Activated CD4-positive, alpha-beta T cell treated with anti-CD3 and anti-CD28 coated beads, Interleukin-2, Interleukin-4, amounts not matched to agents 100 ng/mL and 50 ng/mL, durations not matched to agents 16 hours and 8 hours (primary cell): ENCODE results near the gene SAMD8.
"Not testable (repeated sequence)": the region's sequence is repeated elsewhere in the genome, so short reads cannot be mapped to it uniquely, and the experiment has no call there.

Experiments
- DNase-seq: peaks from one replicate; pipeline ENCODE4 v3.0.0-alpha.2; 2020; ENCODE audit warnings: low spot score

The SAMD8 gene

DNA sequence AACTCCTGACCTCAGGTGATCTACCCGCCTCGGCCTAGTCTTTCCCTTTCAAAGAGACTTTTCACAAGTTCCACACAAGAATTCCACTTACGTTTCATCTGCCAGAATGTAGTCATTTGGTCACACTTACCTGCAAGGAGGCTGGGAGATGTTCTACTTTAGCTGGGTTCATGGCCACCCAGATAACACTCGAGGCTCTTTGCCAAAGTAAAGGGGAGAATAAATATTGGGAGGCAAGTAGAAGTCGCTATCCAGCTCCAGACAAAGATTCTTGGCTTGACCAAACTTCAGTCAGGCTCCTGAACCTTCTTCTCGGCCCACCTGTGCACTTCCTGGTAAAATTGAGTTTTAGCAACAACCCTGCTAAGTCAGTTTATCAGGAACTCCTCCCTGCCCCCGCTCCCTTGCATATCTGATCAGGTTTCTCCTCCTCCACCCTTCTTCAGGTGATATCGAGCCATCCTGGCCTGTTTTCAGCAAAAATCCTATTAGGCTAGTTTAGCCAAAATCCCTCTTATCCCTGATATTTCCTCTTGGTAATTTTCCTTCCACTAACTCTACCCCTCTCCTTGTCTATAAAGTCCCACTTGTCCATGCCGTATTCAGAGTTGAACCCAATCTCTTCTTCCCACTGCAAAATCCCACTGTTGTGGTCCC, 25.1 kb upstream of the SAMD8 start:
- DNase-seq, result no peak

DNA sequence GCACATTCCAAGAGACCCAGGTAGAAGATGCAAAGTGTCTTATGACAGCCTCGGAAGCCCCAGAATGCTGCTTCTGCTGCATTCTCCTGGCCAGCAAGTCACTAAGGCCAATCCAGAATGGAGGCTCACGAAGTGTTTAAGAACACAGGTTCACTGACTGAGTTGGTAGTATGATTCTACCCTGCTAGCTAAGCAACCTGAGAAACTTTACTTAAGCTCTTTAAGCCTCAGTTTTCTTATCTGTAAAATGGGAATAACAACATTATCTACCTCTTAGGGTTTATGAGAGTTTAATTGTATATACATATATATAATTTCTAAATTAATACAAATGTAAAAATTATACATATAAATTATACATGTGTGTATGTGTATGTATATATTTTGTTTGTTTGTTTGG, 22.8 kb upstream of the SAMD8 start:
- no peak for DNase-seq

DNA sequence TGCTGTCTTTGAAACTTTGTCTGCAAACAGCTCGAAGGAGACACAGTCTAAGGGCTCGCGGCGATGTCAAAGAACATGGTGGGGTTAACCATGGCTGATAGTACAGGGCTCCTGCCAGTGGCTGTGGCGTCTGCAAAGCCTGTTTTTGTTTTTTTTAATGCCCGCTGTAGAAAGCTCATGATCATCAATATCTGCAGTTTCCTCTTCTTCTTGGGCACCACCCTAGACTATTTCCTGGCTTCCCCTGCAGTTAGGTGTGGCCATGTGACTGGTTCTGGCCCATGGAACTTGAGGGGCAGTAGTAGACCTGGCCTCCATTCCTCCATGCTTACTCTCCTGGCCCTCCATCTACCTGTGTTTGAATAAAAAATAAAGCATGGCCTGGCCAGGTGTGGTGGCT, 21.8 kb upstream of the SAMD8 start:
- no peak for DNase-seq

DNA sequence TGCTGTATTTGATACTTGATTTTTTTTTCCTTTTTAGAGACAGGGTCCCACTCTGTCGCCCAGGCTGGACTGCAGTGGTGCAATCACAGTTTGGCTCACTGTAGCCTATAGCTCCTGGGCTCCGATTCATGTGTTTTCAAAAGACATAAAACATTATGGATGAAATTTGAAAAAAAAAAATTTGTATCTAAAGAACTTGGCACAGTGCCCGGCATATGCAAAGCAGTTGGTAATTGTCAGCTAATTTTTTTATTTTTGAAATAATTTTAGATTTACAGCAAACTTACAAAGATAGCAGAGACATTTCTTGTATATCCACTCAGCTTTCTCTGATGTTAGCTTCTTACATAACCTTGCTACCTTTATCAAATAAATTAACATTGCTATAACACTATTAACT, 20.3 kb upstream of the SAMD8 start:
- no peak for DNase-seq

DNA sequence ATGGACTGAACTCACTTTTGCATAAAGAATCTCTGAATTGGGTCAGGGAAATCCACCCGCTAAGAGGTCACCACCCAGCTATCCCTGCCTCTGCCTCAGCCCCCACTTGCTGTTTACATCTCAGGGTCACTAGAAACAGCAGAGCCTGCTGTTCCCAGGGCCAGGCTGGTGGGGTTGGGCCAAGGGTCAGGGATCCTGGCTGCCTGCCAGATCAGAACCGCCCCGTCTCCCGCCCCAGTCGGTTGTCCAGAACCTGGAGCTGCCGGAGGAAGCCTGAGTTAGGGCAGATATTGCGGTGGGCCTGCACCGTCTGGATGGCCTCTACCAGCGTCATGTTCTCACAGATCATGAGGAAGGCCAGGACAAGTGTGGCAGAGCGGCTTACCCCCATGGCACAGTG, 17.0 kb upstream of the SAMD8 start:
- DNase-seq, result no peak

DNA sequence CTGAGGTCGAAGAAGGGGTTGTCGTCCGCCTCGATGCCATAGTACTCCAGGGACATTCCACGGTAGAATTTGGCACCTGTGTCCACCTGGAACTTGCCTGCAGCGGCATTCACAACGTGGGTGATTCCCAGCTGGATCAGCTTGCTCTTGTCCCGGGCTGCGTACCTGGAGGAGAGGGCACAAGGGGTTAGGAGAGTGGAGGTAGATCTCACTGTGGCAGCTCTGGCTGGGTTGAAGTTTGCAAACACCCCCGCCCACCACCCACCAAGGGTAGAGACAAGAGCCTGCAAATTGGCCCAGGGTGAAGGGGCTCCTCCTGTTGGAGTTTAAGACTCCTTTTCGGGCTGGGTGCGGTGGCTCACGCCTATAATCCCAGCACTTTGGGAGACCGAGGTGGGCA, 15.8 kb upstream of the SAMD8 start:
- no peak for DNase-seq

DNA sequence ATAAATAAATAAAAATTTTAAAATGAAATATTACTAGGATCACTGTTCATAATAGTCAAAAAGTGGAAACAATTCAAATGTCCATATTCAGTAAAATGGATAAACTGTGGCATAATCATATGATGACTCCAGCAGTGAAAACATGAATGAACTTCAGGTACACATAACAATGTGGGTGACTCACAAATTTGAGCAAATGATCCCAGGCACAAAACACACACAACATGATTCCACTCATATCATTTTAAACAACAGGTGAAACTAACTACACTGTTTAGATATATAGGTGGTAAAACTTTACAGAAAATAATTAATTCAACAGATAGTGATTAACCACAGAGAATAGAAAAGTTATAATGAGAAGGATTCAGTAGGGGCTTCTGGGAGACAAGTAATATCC, 14.7 kb upstream of the SAMD8 start:
- no peak for DNase-seq

DNA sequence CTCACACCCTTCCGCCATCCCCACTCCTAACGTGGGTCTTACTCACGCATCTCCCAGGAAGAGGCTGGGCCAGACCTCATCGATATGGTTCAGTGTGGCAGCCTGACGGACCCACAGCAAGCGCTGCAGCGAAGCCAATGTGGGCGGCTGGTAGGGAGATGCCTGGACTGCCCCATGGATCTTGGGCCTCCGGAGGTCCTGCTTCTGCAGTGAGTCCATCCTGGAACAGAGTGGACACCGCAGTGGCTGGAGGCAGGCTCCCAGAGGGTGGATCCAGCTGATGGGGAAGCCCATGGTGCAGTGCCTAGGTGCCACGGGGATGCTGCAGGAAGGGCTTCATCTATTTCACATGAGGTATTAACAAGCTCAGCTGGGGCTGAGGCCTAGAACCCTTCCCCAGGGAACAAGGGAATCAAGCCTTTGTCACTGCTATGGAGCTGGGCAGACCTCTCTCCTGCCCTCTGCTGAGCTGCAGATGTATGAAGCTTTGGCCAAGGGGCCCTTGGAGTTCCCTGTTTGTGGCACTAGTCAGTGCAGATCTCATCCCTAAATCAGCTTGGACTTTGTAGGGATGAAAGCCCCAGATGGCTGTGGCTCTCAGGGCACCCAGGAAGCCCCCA, 13.7 kb upstream of the SAMD8 start:
- DNase-seq, result no peak

DNA sequence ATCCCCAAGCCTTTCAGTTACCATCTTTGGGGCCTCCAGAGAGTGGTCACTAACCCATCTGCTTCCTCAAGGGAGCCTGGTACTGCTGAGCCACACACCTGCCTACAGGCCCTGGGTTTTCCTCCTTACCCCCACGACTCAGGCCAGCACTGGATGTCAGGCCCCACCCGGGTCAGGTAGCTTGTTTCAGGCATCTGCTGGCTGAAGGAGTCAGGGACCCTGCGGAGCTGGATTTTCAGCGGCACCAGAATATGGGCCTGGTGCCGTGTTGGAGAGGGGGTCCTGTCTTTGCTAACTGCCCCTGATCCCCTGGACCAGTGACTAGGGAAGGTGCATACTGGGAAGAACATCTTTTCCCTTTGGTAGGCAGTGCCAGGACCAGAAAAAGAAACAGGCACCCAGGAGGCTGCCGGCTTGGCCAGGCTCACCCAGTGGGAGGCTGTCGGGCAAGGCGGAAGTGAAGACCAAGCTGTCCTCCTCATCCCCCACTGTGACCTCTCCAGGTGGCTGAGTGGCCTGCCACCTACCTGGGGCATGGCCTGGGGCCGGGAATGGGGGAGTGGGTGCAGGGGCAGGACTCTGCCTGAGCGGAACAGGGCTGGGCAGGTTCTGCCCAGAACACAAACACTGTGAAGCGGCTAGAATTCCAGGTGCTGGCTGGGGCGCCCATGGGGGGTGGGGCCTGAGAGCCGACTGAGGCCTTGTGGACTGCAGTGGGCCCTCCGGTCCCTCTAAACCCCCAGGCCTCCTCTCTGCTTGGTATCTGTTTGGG, 12.4 kb upstream of the SAMD8 start:
- DNase-seq, result no peak

DNA sequence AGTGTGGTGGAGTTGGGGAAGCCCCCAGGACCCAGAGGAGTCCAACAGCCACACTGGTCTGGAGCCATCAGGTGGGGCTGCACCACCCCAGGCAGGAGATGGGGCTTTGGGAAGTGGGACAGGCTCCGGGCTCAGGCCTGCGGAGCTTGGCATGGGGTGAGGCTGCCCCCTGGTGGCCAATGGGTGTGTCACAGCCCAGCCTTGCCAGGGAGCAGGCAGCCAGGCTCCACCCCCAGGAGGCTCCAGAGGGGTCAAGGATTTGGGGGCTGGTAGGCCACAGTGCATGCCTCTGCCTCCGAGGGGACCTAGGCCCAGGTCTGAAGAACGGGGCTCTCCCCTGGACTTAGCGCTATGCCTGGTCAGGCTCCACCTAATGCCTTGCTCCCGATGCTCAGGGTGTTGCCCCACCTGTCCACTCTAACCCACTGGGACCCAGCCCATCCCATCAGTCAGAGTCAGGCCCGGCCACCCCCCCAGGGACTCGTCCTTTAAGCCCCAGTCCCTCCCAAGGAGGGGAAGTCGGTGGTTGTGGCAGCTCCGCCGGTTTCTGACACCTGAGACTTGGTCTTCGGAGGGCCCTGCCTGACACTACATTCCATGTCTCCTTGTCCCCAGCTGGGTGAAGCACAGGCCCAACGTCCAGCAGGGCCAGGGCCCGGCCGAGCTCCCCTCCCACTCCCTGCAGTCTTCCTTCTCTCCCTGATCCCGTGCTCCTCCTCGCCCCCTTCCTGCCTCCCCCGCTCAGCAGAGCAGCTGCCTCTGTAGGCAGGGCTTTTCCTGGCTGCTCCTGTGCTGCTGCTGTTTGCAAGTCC, 11.3 kb upstream of the SAMD8 start:
- peak; percentile 79 for DNase-seq

DNA sequence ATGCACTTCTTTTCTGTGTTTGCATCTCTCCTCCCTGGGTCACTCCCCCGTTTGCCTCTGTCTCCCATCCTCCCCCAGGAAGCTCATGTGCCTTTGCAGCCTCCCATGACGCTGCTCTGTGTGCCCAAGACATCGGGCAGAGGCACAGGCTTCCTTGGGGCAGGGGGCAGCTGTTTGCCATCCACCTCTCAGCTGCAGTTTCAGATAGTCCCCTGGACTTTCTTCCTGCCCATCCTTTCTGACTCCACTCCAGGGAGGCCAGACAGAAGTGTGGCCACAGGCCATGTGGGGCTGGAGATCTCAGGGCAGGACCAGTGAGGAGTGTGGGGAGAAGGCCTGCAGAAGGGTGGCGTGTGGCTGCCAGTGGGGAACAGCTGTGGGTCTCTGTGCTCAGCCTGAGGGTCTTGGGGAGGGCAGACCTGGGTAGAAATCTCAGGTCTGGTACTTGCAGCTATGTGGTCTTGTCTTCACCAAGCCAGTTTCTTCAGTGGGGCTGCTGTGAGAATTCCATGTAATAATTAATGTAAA, 10.6 kb upstream of the SAMD8 start:
- DNase-seq, result no peak

DNA sequence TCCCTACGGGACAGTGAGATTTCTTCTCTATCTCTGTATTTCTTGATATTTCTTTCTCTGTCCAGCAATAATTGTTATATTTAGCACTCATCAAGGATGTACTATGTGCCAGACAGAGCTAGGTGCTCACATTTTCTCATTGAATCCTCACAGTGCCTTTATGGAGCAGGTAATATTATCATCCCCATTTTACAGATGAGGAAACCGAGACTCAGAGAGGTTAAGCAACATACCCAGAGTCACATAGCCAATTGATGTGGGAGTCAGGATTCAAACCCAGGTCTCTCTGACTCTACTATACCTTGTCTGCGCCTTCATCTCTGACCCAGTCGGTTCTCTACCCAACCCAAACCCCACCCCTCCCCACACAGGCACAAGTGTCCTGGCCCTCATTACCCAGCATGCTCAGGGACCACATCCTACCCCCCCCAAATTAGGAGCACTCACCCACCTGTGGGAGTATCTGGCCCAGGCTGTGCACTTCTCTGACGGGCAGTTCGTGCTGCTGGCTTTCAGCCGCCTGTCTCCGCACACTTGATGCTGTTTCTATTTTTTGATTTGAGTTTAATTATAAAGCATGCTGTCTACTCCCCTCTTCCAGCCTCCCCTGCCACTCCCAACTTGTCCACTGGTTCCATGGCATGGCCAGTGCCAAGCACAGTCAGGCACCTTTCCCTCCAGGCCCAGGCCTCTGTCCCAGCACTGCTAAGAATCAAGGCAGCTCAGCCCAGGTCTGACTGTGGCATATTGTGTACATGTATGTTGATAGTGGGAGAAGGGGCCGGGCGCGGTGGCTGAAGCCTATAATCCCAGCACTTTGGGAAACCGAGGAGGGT, 9.8 kb upstream of the SAMD8 start:
- DNase-seq, result no peak

DNA sequence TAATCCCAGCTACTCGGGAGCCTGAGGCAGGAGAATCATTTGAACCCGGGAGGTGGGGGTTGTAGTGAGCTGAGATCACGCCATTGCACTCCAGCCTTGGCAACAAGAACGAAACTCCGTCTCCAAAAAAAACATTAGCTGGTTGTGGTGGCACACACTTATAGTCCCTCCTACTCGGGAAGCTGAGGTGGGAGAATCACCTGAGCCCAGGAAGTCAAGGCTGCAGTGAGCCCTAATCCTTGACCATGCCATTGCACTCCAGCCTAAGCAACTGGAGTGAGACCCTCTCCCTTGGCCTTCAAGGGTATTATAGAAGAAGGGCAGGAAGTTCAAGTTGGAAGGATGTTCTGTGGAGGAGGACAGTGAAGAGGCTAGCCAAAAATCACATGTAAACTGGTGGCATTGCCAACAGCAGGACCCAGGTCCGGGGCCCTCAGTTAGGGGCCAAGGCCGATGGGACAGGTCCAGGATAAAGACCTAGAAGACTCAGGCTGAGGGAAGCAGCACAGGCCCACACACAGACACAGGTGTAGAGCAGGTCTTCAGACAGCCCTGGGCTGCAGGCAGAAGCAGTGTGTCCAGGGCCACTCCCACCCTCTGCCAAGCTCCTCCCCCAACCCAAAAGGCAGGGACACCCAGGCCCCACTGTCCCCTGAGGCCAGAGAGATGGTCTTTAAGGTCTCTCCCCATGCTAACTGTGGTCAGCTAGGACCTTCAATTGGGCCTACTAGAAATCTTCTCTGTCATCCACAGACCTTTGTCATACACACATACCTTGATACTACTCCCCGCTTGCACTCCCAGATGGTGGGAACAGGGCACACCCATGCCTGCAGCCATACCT, 8.4 kb upstream of the SAMD8 start:
- no peak for DNase-seq

DNA sequence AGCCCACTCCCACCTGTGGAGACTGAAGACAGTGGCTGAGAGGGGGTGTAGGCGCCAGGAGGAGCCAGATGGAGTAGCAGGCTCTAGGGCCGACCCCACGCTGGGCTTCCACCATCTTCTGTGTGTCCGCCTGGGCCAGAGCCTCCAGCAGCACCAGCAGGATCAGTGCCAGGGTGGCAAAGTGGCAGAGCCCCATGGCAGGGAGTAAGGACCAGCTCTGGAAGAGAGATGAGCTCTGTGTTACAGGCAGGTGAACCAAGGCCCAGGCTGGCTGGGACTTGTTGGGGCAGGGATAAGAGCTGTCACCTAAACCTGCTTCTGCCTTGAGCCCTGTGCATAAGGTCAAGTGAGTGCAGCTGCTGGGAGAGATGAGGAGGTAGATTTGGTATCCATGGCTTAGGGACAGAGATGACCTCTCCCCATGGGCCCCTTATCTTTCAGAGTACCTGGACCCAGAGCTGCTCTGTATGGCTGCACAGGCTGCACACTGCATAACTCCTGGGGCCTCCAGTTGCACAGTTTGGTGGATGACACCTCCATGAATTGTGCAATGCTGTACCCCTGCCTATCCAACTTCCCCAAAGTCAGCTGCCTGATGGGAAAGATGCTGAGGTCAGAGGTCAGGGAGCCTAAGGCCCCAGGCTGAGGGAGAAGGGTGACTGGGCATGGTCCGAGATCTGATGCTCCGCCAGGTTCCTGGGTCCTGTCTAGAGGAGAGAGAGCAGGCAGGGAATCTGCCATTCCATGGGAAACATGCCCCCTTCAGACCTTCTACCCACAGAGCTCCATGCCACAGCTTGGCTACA, 7.4 kb upstream of the SAMD8 start:
- DNase-seq, result no peak

DNA sequence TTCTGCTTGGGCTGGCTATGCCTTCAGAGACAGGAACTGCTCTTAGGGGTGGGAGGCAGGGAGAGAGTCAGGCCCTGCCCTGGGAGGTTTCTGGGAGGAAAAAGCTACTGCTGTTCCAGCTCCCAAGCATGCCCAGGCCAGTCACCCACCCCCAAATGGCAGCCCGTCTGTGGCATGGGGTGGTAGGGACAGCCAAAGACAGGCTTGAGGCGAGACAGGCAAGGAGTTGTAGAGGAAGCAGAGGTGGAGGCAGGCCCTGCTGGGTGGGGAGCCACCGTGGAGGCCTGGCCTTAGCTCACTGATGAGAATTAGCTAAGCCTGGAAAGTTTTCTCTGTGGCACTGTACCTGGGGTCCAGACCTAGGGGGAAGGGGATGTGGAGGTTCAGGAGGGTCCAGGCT, 6.6 kb upstream of the SAMD8 start:
- no peak for DNase-seq

DNA sequence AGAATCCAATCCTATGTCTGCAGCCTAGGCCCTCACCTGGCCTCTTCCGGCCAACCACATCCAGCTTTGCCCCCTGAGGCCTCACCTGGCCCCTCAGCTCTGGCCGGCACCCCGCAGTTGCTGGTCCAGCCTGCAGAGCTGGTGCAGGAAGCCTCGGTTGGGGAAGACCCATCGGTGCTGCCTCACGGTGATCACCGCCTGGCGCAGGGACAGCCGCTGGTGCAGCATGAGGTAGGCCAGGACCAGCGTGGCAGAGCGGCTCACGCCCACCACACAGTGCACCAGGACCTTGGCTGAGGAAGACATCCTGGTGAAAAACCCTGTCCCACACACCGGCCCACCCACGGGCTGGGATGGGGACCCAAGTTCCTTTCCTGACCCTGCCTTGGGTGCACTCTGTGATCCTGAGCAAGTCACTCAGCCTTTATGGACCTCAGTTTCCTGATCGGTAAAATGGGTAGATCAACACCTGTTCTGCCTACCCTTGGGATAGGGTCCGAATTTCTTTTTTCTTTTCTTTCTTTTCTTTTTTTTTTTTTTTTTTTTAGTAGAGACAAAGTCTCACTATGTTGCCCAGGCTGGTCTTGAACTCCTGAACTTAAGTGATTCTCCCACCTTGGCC, 5.8 kb upstream of the SAMD8 start:
- no peak for DNase-seq

DNA sequence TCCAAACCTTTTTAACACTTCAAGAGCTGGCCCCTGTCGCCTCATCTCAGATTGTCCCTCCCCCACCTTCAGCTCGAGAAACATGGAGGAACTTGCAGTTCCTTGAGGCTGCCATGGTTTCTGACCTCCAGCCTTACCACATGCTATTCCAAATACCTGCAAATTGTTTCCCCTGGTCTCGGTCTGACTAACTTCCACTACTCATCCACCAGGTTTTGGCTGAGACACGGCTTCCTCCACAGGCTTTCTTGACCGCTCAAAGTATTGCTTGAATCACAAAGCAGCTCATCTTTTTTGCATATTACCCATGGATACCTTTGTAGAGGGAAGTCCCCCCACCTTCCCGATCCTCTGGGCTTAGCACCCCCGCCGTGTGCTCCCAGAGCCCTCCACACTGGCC, 5.2 kb upstream of the SAMD8 start:
- DNase-seq, result no peak

DNA sequence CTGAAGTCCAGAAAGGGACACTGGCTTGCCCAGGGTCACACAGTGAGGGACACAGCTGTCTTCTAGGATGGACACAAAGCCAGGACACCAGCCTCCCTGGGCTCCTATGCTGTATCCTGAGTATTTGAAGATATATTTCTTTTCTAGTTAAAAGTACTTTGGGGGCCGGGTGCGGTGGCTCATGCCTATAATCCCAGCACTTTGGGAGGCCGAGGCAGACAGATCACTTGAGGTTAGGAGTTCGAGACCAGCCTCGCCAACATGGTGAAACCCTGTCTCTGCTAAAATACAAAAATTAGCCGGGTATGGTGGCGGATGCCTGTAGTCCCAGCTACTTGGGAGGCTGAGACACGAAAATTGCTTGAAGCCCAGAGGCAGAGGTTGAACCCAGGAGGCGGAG, 4.6 kb upstream of the SAMD8 start:
- DNase-seq, result not testable (repeated sequence)
